ENCODE data around the gene FRMPD4. TPM values are rescaled to one million over a fixed set of nuclear protein-coding genes. Genes with fewer than 3 reads are reported as not detected.

FRMPD4 gene
- total RNA-seq, 1 donor from 2014 or later = 0.08 TPM

GRCh38 chrX:12370497-12370986 lies 232.3 kb downstream of the FRMPD4 start:
- no peak for DNase-seq (ENCODE audit: low read depth)
- Histone ChIP-seq H3K4me3 (ENCODE audit: low read depth, low read length) (no peak overlapping the region), H3K36me3 (ENCODE audit: control insufficient read depth, insufficient read depth, low read length) (no peaks in the 10 kb centered on the region), H3K27me3 (ENCODE audit: control insufficient read depth, insufficient read depth, low read length) (no peaks in the 10 kb centered on the region)
- TF ChIP-seq CTCF (IDR thresholded peaks at IDR 0.05; ENCODE audit: insufficient read depth, low read length, poor library complexity, severe bottlenecking) = no peak

GRCh38 chrX:12372111-12372510 lies 233.8 kb downstream of the FRMPD4 start:
- TF ChIP-seq CTCF (IDR thresholded peaks at IDR 0.05; ENCODE audit: insufficient read depth, low read length, poor library complexity, severe bottlenecking) = no peak
- no peak for DNase-seq (ENCODE audit: low read depth)
- Histone ChIP-seq H3K4me3 (ENCODE audit: low read depth, low read length) (no peak overlapping the region), H3K27me3 (ENCODE audit: control insufficient read depth, insufficient read depth, low read length) (no peaks in the 10 kb centered on the region), H3K36me3 (ENCODE audit: control insufficient read depth, insufficient read depth, low read length) (no peaks in the 10 kb centered on the region)

GRCh38 chrX:12374286-12374685 lies 236.0 kb downstream of the FRMPD4 start:
- no peaks in the 10 kb centered on the region for H3K27me3 ChIP-seq (ENCODE audit: control insufficient read depth, insufficient read depth, low read length)
- no peak overlapping the region for H3K4me3 ChIP-seq (ENCODE audit: low read depth, low read length)
- no peak for DNase-seq (ENCODE audit: low read depth)
- no peaks in the 10 kb centered on the region for H3K36me3 ChIP-seq (ENCODE audit: control insufficient read depth, insufficient read depth, low read length)
- TF ChIP-seq CTCF (IDR thresholded peaks at IDR 0.05; ENCODE audit: insufficient read depth, low read length, poor library complexity, severe bottlenecking) = no peak

DNA sequence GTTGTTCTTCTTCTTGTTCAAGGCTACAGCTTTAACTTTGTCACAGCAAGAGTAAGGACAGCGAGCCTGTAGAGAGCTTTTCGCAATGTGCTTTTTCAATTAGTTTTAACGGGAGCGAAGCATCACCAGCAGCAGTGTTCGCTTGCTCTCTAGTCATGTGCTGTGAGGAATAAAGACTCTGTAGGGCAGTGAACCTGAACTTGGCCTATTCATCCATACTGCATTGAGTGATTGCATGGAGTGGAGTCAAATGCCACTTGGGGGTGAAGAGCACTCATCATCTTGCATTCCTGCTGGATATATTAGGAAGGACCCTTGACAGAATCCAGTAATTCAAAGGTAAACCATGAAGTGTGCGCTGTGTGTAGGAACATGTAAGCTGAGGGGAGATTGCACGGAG lies 240.0 kb downstream of the FRMPD4 start:
- Histone ChIP-seq H3K36me3 (ENCODE audit: control insufficient read depth, insufficient read depth, low read length) (no peaks in the 10 kb centered on the region), H3K4me3 (ENCODE audit: low read depth, low read length) (no peak overlapping the region), H3K27me3 (ENCODE audit: control insufficient read depth, insufficient read depth, low read length) (no peaks in the 10 kb centered on the region)
- DNase-seq (ENCODE audit: low read depth) = no peak
- no peak for TF ChIP-seq CTCF (IDR thresholded peaks at IDR 0.05; ENCODE audit: insufficient read depth, low read length, poor library complexity, severe bottlenecking)

DNA sequence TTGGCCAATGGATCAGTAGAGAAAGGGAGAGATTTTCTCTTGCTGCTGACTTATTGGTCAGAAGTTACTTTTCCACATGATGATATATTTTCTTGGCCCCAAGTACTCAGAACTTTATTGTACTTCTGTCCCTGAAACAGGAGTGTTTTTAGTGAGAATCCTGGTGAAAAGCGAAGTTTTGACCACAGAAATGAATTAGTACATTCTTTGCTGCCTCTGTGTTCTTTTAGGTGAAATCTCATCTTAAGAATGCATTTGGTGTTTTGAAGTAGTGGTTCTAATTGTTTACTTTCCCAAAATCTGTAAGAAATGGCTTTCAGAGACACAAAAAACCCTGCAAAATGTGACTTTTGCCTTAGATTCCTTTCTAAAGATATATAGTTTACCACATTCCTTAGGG lies 240.4 kb downstream of the FRMPD4 start:
- no peak for DNase-seq (ENCODE audit: low read depth)
- Histone ChIP-seq H3K36me3 (ENCODE audit: control insufficient read depth, insufficient read depth, low read length) (no peaks in the 10 kb centered on the region), H3K27me3 (ENCODE audit: control insufficient read depth, insufficient read depth, low read length) (no peaks in the 10 kb centered on the region), H3K4me3 (ENCODE audit: low read depth, low read length) (no peak overlapping the region)
- TF ChIP-seq CTCF (IDR thresholded peaks at IDR 0.05; ENCODE audit: insufficient read depth, low read length, poor library complexity, severe bottlenecking) = no peak

DNA sequence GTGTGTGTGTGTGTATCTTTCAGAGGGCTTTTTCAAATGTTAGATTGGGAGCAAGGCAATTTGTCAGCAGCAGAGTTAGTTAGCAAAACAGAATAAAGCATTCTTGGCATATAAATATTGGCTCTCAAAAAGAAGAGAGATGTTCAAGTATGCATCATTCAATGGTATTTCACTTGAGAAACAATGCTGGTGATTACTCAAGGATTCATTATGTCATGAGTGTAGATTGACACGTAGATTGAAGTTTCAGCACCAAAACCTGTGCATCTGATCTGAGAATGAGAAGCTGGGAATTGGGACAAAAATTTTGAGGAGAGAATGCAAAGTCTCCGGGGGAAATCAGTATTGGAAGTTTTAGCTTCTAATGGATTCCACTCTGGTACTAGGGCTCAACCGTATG lies 241.4 kb downstream of the FRMPD4 start:
- DNase-seq (ENCODE audit: low read depth) = no peak
- Histone ChIP-seq H3K4me3 (ENCODE audit: low read depth, low read length) (no peak overlapping the region), H3K36me3 (ENCODE audit: control insufficient read depth, insufficient read depth, low read length) (no peaks in the 10 kb centered on the region), H3K27me3 (ENCODE audit: control insufficient read depth, insufficient read depth, low read length) (no peaks in the 10 kb centered on the region)
- TF ChIP-seq CTCF (IDR thresholded peaks at IDR 0.05; ENCODE audit: insufficient read depth, low read length, poor library complexity, severe bottlenecking) = no peak

All from kidney epithelial cell (primary cell).